ENCODE measurements around the gene C2orf66. TPM values are rescaled to one million over a fixed set of nuclear protein-coding genes. Genes with fewer than 3 reads are reported as not detected.
A peak's percentile ranks its signal among the peaks of the same experiment; 100 is the strongest.

Gene C2orf66
- total RNA-seq, 1 experiment from 2014 or later: 0.22 TPM

GRCh38 chr2:196804381-196804780 is 4.8 kb downstream of the C2orf66 start:
- Histone ChIP-seq H3K27ac (no peak overlapping the region), H3K4me1 (replicated peaks; ENCODE audit: insufficient read depth) (peaks cover 17% of the 10 kb centered on the region), H3K9me2 (ENCODE audit: insufficient read depth) (no peaks in the 10 kb centered on the region), H3K36me3 (ENCODE audit: low read depth) (no peaks in the 10 kb centered on the region), H3K9me3 (ENCODE audit: insufficient read depth, low read depth) (no peaks in the 10 kb centered on the region), H3K4me3 (no peak overlapping the region), H3K79me2 (ENCODE audit: low read depth) (peaks cover under 1% of the 10 kb centered on the region), H2AFZ (no peak overlapping the region), H3K4me2 (no peak overlapping the region), H3F3A (ENCODE audit: insufficient read depth, low read depth) (peaks cover 11% of the 10 kb centered on the region), H3K27me3 (ENCODE audit: insufficient read depth, low read depth) (no peaks in the 10 kb centered on the region), H4K20me1 (ENCODE audit: insufficient read depth) (no peaks in the 10 kb centered on the region)
- no peak for DNase-seq
- ChIA-PET CTCF (no interaction called here), POLR2A (ENCODE audit: unreplicated experiment) (no interaction called here)
- intact Hi-C loops (cut with micrococcal nuclease; ENCODE audit: unreplicated experiment): no loop called here
- BruUV-seq (replicated peaks): no TSS peak
- no peak for TF ChIP-seq CTCF (conservative IDR thresholded peaks at IDR 0.05)
- TF ChIP-seq EZH2 (IDR thresholded peaks at IDR 0.05; ENCODE audit: low read depth): no peak

- peaks cover 13% of the 10 kb centered on the region for H3K79me2 ChIP-seq (ENCODE audit: low read depth)
- H3K27me3 ChIP-seq (ENCODE audit: insufficient read depth, low read depth): no peaks in the 10 kb centered on the region
- ChIA-PET CTCF (no interaction called here), POLR2A (ENCODE audit: unreplicated experiment) (no interaction called here)
- peak overlapping the region; percentile 70 for H3K27ac ChIP-seq
- peak overlapping the region; percentile 70; the same call in 1 of the 2 replicates for H2AFZ ChIP-seq
- H3K4me2 ChIP-seq: peak overlapping the region; percentile 62
- TF ChIP-seq CTCF (conservative IDR thresholded peaks at IDR 0.05) (no peak), EZH2 (IDR thresholded peaks at IDR 0.05; ENCODE audit: low read depth) (no peak)
- H3K36me3 ChIP-seq (ENCODE audit: low read depth): no peaks in the 10 kb centered on the region; the same call in 1 of the 2 replicates
- H4K20me1 ChIP-seq (ENCODE audit: insufficient read depth): no peaks in the 10 kb centered on the region
- peaks cover 17% of the 10 kb centered on the region for H3K4me1 ChIP-seq (replicated peaks; ENCODE audit: insufficient read depth)
- BruUV-seq (replicated peaks): no TSS peak
- intact Hi-C loops (cut with micrococcal nuclease; ENCODE audit: unreplicated experiment): no loop called here
- no peak overlapping the region for H3K4me3 ChIP-seq
- DNase-seq: no peak
- no peaks in the 10 kb centered on the region for H3K9me3 ChIP-seq (ENCODE audit: insufficient read depth, low read depth)
- H3F3A ChIP-seq (ENCODE audit: insufficient read depth, low read depth): peaks cover 11% of the 10 kb centered on the region
- no peaks in the 10 kb centered on the region for H3K9me2 ChIP-seq (ENCODE audit: insufficient read depth)
These were observed 6.8 kb downstream of the C2orf66 start for GRCh38 chr2:196802401-196802800.

- Histone ChIP-seq H3K4me2 (peak overlapping the region; percentile 62), H3K27me3 (ENCODE audit: insufficient read depth, low read depth) (no peaks in the 10 kb centered on the region), H3K79me2 (ENCODE audit: low read depth) (peaks cover 13% of the 10 kb centered on the region), H3K4me3 (peak overlapping the region; percentile 21; the same call in 1 of the 2 replicates), H3K4me1 (replicated peaks; ENCODE audit: insufficient read depth) (peaks cover 17% of the 10 kb centered on the region), H3K27ac (peak overlapping the region; percentile 70), H3F3A (ENCODE audit: insufficient read depth, low read depth) (peaks cover 11% of the 10 kb centered on the region), H3K9me2 (ENCODE audit: insufficient read depth) (no peaks in the 10 kb centered on the region), H2AFZ (peak overlapping the region; percentile 70; the same call in 1 of the 2 replicates), H3K9me3 (ENCODE audit: insufficient read depth, low read depth) (no peaks in the 10 kb centered on the region), H3K36me3 (ENCODE audit: low read depth) (no peaks in the 10 kb centered on the region; the same call in 1 of the 2 replicates), H4K20me1 (ENCODE audit: insufficient read depth) (no peaks in the 10 kb centered on the region)
- no TSS peak for BruUV-seq (replicated peaks)
- no peak for DNase-seq
- ChIA-PET CTCF (no interaction called here), POLR2A (ENCODE audit: unreplicated experiment) (no interaction called here)
- TF ChIP-seq EZH2 (IDR thresholded peaks at IDR 0.05; ENCODE audit: low read depth) (no peak), CTCF (conservative IDR thresholded peaks at IDR 0.05) (no peak)
- intact Hi-C loops (cut with micrococcal nuclease; ENCODE audit: unreplicated experiment): no loop called here
These were observed 7.4 kb downstream of the C2orf66 start for GRCh38 chr2:196801674-196802261.

Measured in PC-9 (cell line).